Esophagus muscularis mucosa (tissue), 4 donors: Measurements from ENCODE around the gene FBXO34. TPM values are rescaled to one million over a fixed set of nuclear protein-coding genes. Genes with fewer than 3 reads are reported as not detected.

ENCODE experiments used
- DNase-seq: peaks from one replicate; pipeline ENCODE4 v3.0.0-alpha.2; 2017; ENCODE audit errors: extremely low spot score
- H3K27ac ChIP-seq, 4 donors: fragments of 200-600 bp; sonication (generic); replicated peaks in 1 of 4; 1 replicate in 3 of 4; 2 replicates in 1 of 4; pipeline ENCODE4 v1.5.1; 2016 to 2019; ENCODE audit warnings: mild to moderate bottlenecking in 1 of 4
- H3K27me3 ChIP-seq, 4 donors: fragments of 200-600 bp; sonication (generic); one replicate each; pipeline versions ENCODE4 v1.5.1 to v1.6.0; 2016 to 2019
- H3K36me3 ChIP-seq, 4 donors: fragments of 200-600 bp; sonication (generic); one replicate each; pipeline ENCODE4 v1.5.1; 2016 to 2019
- H3K4me1 ChIP-seq, 4 donors: fragments of 200-600 bp; sonication (generic); one replicate each; pipeline ENCODE4 v1.5.1; 2016 to 2019
- H3K4me3 ChIP-seq, 4 donors: fragments of 200-600 bp; sonication (generic); 1 replicate in 2 of 4; 2 replicates in 2 of 4; pipeline ENCODE4 v1.5.1; 2016 to 2019; ENCODE audit warnings: mild to moderate bottlenecking in 4 of 4, moderate library complexity in 1 of 4
- H3K9me3 ChIP-seq, 4 donors: fragments of 200-600 bp; sonication (generic); 1 replicate in 3 of 4; 2 replicates in 1 of 4; pipeline ENCODE4 v1.5.1; 2016 to 2019
- CTCF ChIP-seq, 3 experiments: fragments of 200-600 bp in 2 of 3; fragments of 450-650 bp in 1 of 3; sonication (generic) in 2 of 3; IDR thresholded peaks; one replicate each; pipeline ENCODE4 v1.5.1; 2017 to 2019; ENCODE audit warnings: antibody characterized with exemption in 3 of 3, mild to moderate bottlenecking in 2 of 3, moderate library complexity in 1 of 3
- EP300 ChIP-seq: sonication (generic); formaldehyde crosslinking; IDR thresholded peaks from one replicate; pipeline ENCODE4 v1.6.1; 2017; ENCODE audit warnings: antibody characterized with exemption
- POLR2A ChIP-seq: fragments of 450-650 bp; IDR thresholded peaks from one replicate; pipeline ENCODE4 v1.6.1; 2017; ENCODE audit warnings: antibody characterized with exemption, moderate library complexity, mild to moderate bottlenecking, low read depth
- POLR2AphosphoS5 ChIP-seq, 2 donors: sonication (generic); formaldehyde crosslinking; IDR thresholded peaks; one replicate each; pipeline ENCODE4 v1.6.1; 2017; ENCODE audit warnings: antibody characterized with exemption in 2 of 2
- WGBS: methylation state at CpG from one replicate; pipeline ENCODE4 v1.1.5; 2018; 5-methylcytosine and 5-hydroxymethylcytosine counted together
- intact Hi-C: fragments of 100-400 bp; cut with DNase I; formaldehyde crosslinking; loops from one replicate; pipeline ENCODE4 v1.15.1; 2023
- total RNA-seq, 4 donors: library from RNA; depleted of rRNA; stranded (reverse); fragments of >200 nt; gene quantifications; one replicate each; pipeline versions ENCODE4 v1.1.0 to v1.2.1, GENCODE V29; 2016

FBXO34 gene
- total RNA-seq, 4 donors from 2014 or later = 16.2 to 22.0 (median 20.4) TPM

- Histone ChIP-seq H3K27ac (no peak overlapping the region), H3K36me3 (no peaks in the 10 kb centered on the region), H3K9me3 (no peaks in the 10 kb centered on the region), H3K4me1 (peaks cover 40 to 52% (median 41%) of the 10 kb centered on the region in 4 donors), H3K27me3 (no peaks in the 10 kb centered on the region), H3K4me3 (no peak overlapping the region)
- intact Hi-C loops = no loop called here
- no peak for DNase-seq
- WGBS = 88% methylated on average over 3 of the region's 3 CpGs
- no peak for TF ChIP-seq EP300
- TF ChIP-seq CTCF (IDR thresholded peaks at IDR 0.05) = no peak
- TF ChIP-seq POLR2A = no peak
- TF ChIP-seq POLR2AphosphoS5 (IDR thresholded peaks at IDR 0.05) = no peak
Measured at GRCh38 chr14:55276736-55277135, 5.5 kb downstream of the FBXO34 start.

- peaks cover 30 to 51% (median 35%) of the 10 kb centered on the region in 4 donors for H3K4me1 ChIP-seq
- no peaks in the 10 kb centered on the region for H3K27me3 ChIP-seq
- intact Hi-C loops = no loop called here
- no peaks in the 10 kb centered on the region for H3K9me3 ChIP-seq
- 79% methylated on average over 6 of the region's 6 CpGs for WGBS
- H3K36me3 ChIP-seq = no peaks in the 10 kb centered on the region
- H3K4me3 ChIP-seq = no peak overlapping the region
- DNase-seq = no peak
- H3K27ac ChIP-seq = no peak overlapping the region
- TF ChIP-seq CTCF (IDR thresholded peaks at IDR 0.05) = no peak
- TF ChIP-seq POLR2A = no peak
- no peak for TF ChIP-seq EP300
- no peak for TF ChIP-seq POLR2AphosphoS5 (IDR thresholded peaks at IDR 0.05)
Measured at GRCh38 chr14:55277972-55278740, 6.9 kb downstream of the FBXO34 start.

GRCh38 chr14:55279384-55279783, 8.2 kb downstream of the FBXO34 start:
- Histone ChIP-seq H3K9me3 (no peaks in the 10 kb centered on the region), H3K27ac (no peak overlapping the region), H3K4me1 (peaks cover 18 to 43% (median 23%) of the 10 kb centered on the region in 4 donors), H3K36me3 (no peaks in the 10 kb centered on the region), H3K4me3 (no peak overlapping the region), H3K27me3 (no peaks in the 10 kb centered on the region)
- intact Hi-C loops = no loop called here
- WGBS = 93% methylated on average over 1 of the region's 1 CpG
- no peak for DNase-seq
- TF ChIP-seq CTCF (IDR thresholded peaks at IDR 0.05) (no peak), POLR2A (no peak), EP300 (no peak), POLR2AphosphoS5 (IDR thresholded peaks at IDR 0.05) (no peak)

GRCh38 chr14:55281316-55281839, 10.2 kb downstream of the FBXO34 start:
- Histone ChIP-seq H3K4me3 (no peak overlapping the region), H3K9me3 (no peaks in the 10 kb centered on the region), H3K36me3 (no peaks in the 10 kb centered on the region), H3K4me1 (peaks cover 21 to 33% (median 30%) of the 10 kb centered on the region in 4 donors), H3K27me3 (no peaks in the 10 kb centered on the region), H3K27ac (no peak overlapping the region)
- no peak for TF ChIP-seq CTCF (IDR thresholded peaks at IDR 0.05)
- no peak for TF ChIP-seq POLR2AphosphoS5 (IDR thresholded peaks at IDR 0.05)
- no peak for TF ChIP-seq POLR2A
- TF ChIP-seq EP300 = no peak
- DNase-seq = no peak
- intact Hi-C loops = no loop called here
- 82% methylated on average over 6 of the region's 6 CpGs for WGBS
